Suprapubic skin (tissue), 4 donors: Measurements from ENCODE around the gene CLSTN2. TPM values are rescaled to one million over a fixed set of nuclear protein-coding genes. Genes with fewer than 3 reads are reported as not detected.

Experiments used
- DNase-seq, 2 donors: peaks; one replicate each; pipeline ENCODE4 v3.0.0-alpha.2; 2019; ENCODE audit warnings: low spot score in 2 of 2
- H3K27ac ChIP-seq: fragments of 200-600 bp; sonication (generic); one replicate; pipeline ENCODE4 v1.5.1; 2019
- H3K27me3 ChIP-seq: fragments of 200-600 bp; sonication (generic); one replicate; pipeline ENCODE4 v1.5.1; 2019
- H3K36me3 ChIP-seq: fragments of 200-600 bp; sonication (generic); one replicate; pipeline ENCODE4 v1.5.1; 2019
- H3K4me1 ChIP-seq: fragments of 200-600 bp; sonication (generic); one replicate; pipeline ENCODE4 v1.5.1; 2019
- H3K4me3 ChIP-seq: fragments of 200-600 bp; sonication (generic); one replicate; pipeline ENCODE4 v1.5.1; 2019; ENCODE audit warnings: mild to moderate bottlenecking
- H3K9me3 ChIP-seq: fragments of 200-600 bp; sonication (generic); one replicate; pipeline ENCODE4 v1.5.1; 2019
- EP300 ChIP-seq: sonication (generic); formaldehyde crosslinking; IDR thresholded peaks from one replicate; pipeline ENCODE4 v1.6.1; 2017; ENCODE audit warnings: antibody characterized with exemption
- POLR2A ChIP-seq, 2 donors: fragments of 450-650 bp; IDR thresholded peaks; one replicate each; pipeline ENCODE4 v1.6.1; 2017; ENCODE audit warnings: antibody characterized with exemption in 2 of 2, mild to moderate bottlenecking in 2 of 2, moderate library complexity in 2 of 2
- POLR2AphosphoS5 ChIP-seq, 3 donors: sonication (generic); formaldehyde crosslinking; IDR thresholded peaks; one replicate each; pipeline ENCODE4 v1.6.1; 2017; ENCODE audit warnings: antibody characterized with exemption in 3 of 3
- WGBS: methylation state at CpG from one replicate; pipeline ENCODE4 v1.1.5; 2018; 5-methylcytosine and 5-hydroxymethylcytosine counted together
- total RNA-seq, 4 donors: library from RNA; depleted of rRNA; stranded (reverse); fragments of >200 nt; gene quantifications; one replicate each; pipeline ENCODE4 v1.1.0, GENCODE V29; 2016
- TF ChIP-seq, protein P1 (sequence below), 2 donors: fragments of 200-600 bp in 1 of 2; fragments of 450-650 bp in 1 of 2; sonication (generic) in 1 of 2; IDR thresholded peaks; one replicate each; pipeline ENCODE4 v1.5.1; 2016 to 2019; ENCODE audit warnings: antibody characterized with exemption in 2 of 2, mild to moderate bottlenecking in 1 of 2, moderate library complexity in 1 of 2

CLSTN2 gene
- total RNA-seq, 4 donors from 2014 or later: 4.3 to 14.1 (median 7.4) TPM

DNA sequence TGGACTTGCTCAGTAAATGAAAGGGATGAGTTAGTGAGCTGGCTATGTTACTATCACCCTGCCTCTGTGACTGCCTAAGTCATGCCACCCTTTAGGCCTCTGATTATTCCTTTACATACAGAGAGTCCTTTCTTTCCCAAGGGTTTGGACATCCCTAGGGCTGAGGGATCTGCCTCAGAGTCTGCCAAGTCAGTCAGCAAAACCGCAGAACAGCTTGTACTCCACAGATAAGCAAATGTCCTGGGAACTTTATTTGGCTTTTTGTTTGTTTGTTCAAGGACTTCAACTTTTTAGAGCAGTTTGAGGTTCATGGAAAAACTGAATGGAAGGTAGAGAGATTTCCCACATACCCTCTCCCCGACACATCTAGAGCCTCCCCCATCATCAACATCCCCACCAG lies 660.3 kb downstream of the CLSTN2 start:
- Histone ChIP-seq H3K4me1 (no peaks in the 10 kb centered on the region), H3K9me3 (no peaks in the 10 kb centered on the region), H3K4me3 (no peak overlapping the region), H3K27me3 (no peaks in the 10 kb centered on the region), H3K27ac (no peak overlapping the region), H3K36me3 (no peaks in the 10 kb centered on the region)
- TF ChIP-seq EP300 (no peak), POLR2A (IDR thresholded peaks at IDR 0.05) (no peak), POLR2AphosphoS5 (IDR thresholded peaks at IDR 0.05) (no peak)
- TF ChIP-seq, protein P1, sequence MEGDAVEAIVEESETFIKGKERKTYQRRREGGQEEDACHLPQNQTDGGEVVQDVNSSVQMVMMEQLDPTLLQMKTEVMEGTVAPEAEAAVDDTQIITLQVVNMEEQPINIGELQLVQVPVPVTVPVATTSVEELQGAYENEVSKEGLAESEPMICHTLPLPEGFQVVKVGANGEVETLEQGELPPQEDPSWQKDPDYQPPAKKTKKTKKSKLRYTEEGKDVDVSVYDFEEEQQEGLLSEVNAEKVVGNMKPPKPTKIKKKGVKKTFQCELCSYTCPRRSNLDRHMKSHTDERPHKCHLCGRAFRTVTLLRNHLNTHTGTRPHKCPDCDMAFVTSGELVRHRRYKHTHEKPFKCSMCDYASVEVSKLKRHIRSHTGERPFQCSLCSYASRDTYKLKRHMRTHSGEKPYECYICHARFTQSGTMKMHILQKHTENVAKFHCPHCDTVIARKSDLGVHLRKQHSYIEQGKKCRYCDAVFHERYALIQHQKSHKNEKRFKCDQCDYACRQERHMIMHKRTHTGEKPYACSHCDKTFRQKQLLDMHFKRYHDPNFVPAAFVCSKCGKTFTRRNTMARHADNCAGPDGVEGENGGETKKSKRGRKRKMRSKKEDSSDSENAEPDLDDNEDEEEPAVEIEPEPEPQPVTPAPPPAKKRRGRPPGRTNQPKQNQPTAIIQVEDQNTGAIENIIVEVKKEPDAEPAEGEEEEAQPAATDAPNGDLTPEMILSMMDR (IDR thresholded peaks at IDR 0.05): no peak
- WGBS: 82% methylated on average over 2 of the region's 2 CpGs
- DNase-seq: no peak

DNA sequence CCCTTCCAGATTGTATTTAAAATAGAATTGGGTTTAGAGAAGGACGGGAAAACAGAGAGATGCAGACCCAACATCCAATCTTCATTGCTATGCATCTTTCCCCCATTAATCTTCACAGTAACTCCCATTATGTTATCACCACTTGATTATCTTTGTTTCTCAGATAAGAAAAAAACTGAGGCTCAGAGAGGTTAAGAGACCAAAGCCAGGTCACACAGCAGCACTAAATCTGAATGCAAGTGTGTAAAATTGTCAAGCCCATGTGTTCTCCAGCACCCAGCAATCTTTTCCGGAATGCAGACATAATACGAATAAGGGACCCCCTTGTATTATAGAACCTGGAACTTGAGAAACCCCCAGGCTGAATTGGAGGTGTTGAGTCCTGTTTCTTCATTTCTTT lies 662.4 kb downstream of the CLSTN2 start:
- no peak for TF ChIP-seq POLR2A (IDR thresholded peaks at IDR 0.05)
- TF ChIP-seq, protein P1 (IDR thresholded peaks at IDR 0.05): no peak
- TF ChIP-seq EP300: no peak
- no peak for TF ChIP-seq POLR2AphosphoS5 (IDR thresholded peaks at IDR 0.05)
- Histone ChIP-seq H3K4me3 (no peak overlapping the region), H3K36me3 (no peaks in the 10 kb centered on the region), H3K27ac (no peak overlapping the region), H3K9me3 (no peaks in the 10 kb centered on the region), H3K4me1 (no peaks in the 10 kb centered on the region), H3K27me3 (no peaks in the 10 kb centered on the region)
- 88% methylated on average over 3 of the region's 3 CpGs for WGBS
- DNase-seq: no peak

DNA sequence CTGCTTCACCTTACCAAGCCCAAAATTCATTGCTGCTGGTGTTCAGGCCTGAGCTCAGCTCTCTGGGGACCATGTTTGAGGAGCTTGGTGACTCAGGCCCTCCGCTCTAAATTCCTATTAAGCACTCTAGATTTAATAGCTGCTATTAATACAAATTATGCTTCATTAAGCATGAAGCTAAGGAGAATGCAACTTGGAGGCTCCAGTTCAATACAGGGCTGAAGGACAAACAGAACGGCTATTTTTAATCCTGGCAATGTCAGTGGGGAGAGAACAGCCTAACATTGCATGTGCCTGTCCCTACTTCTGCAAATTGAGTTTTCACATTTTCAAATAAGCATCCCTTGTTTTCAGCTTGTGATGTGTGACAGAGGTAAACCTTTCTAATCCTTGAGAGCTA lies 662.8 kb downstream of the CLSTN2 start:
- Histone ChIP-seq H3K36me3 (no peaks in the 10 kb centered on the region), H3K27me3 (no peaks in the 10 kb centered on the region), H3K4me3 (no peak overlapping the region), H3K9me3 (no peaks in the 10 kb centered on the region), H3K27ac (no peak overlapping the region), H3K4me1 (no peaks in the 10 kb centered on the region)
- TF ChIP-seq EP300 (no peak), POLR2AphosphoS5 (IDR thresholded peaks at IDR 0.05) (no peak), POLR2A (IDR thresholded peaks at IDR 0.05) (no peak)
- TF ChIP-seq, protein P1 (IDR thresholded peaks at IDR 0.05): no peak
- no peak for DNase-seq
- WGBS: 79% methylated on average over 2 of the region's 2 CpGs

DNA sequence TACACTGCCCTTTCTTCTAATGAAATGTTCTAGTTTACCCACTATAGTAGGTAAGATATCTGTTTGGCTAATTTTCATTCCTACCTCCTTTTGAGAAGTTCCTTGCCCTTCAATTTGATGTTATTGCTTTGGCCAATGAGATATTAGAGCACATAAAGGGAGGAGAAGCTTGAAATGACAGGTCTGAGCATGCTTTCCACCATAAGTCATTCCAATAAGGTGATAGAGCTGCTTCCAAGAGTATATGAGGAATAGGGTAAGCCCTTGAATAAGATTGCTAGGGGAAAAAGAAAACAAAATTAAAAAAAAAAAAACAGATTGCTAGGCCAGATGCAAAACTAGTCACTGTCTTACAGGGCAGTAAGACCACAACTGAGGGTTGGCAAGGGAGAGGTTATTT lies 664.0 kb downstream of the CLSTN2 start:
- Histone ChIP-seq H3K36me3 (no peaks in the 10 kb centered on the region), H3K27ac (no peak overlapping the region), H3K4me1 (no peaks in the 10 kb centered on the region), H3K4me3 (no peak overlapping the region), H3K27me3 (no peaks in the 10 kb centered on the region), H3K9me3 (no peaks in the 10 kb centered on the region)
- DNase-seq: no peak
- TF ChIP-seq POLR2A (IDR thresholded peaks at IDR 0.05) (no peak), POLR2AphosphoS5 (IDR thresholded peaks at IDR 0.05) (no peak), EP300 (no peak)
- TF ChIP-seq, protein P1 (IDR thresholded peaks at IDR 0.05): no peak

DNA sequence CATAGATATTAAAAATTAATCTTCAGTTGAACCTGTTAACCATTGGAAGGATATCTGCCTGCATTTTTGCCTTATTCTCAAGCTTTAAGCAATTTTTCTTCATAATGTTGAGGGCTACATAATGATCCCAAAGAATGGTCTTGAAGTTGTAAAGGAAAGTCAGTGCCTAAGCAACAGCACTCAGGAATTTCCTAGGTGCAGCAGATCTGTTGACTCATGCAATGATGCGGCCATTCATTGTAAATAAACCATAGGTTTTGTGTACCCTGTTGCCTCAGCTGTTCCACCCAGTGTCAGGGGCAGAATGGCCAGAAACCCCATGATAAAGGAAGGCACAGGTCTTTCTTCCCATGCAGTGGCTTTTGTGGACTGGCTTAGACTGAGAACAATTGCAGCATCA lies 664.5 kb downstream of the CLSTN2 start:
- Histone ChIP-seq H3K27me3 (no peaks in the 10 kb centered on the region), H3K4me1 (no peaks in the 10 kb centered on the region), H3K4me3 (no peak overlapping the region), H3K36me3 (no peaks in the 10 kb centered on the region), H3K9me3 (no peaks in the 10 kb centered on the region), H3K27ac (no peak overlapping the region)
- WGBS: 100% methylated on average over 1 of the region's 1 CpG
- no peak for DNase-seq
- TF ChIP-seq POLR2AphosphoS5 (IDR thresholded peaks at IDR 0.05) (no peak), POLR2A (IDR thresholded peaks at IDR 0.05) (no peak), EP300 (no peak)
- TF ChIP-seq, protein P1 (IDR thresholded peaks at IDR 0.05): no peak
